NB4 (cell line): ENCODE data around the gene PRR5L.

ENCODE experiments used
- DNase-seq: peaks from one replicate; pipeline ENCODE4 v3.0.0; 2010; ENCODE audit warnings: low read depth
- H3K4me3 ChIP-seq: one replicate; pipeline ENCODE4 v1.5.1; 2011; ENCODE audit warnings: mild to moderate bottlenecking, low read depth, low read length, moderate library complexity
- CTCF ChIP-seq: IDR thresholded peaks from one replicate; pipeline ENCODE4 v1.5.1; 2012; ENCODE audit warnings: low read depth, low read length
- MAX ChIP-seq: IDR thresholded peaks from 2 replicates; pipeline ENCODE4 v1.6.1; 2011; ENCODE audit warnings: low read depth, low read length
- MYC ChIP-seq: IDR thresholded peaks from 2 replicates; pipeline ENCODE4 v1.6.1; 2011; ENCODE audit warnings: low read depth, low read length
- POLR2A ChIP-seq: IDR thresholded peaks from 2 replicates; pipeline ENCODE4 v1.6.1; 2011; ENCODE audit warnings: mild to moderate bottlenecking; ENCODE audit not compliant: insufficient read length; ENCODE audit errors: extremely low read depth

Gene PRR5L

GRCh38 chr11:36402568-36403170 lies 106.6 kb downstream of the PRR5L start:
- no peak for TF ChIP-seq POLR2A
- TF ChIP-seq CTCF, result no peak
- no peak for TF ChIP-seq MYC
- no peak for TF ChIP-seq MAX
- H3K4me3 ChIP-seq, result no peak overlapping the region
- DNase-seq, result no peak

GRCh38 chr11:36403661-36404060 lies 107.6 kb downstream of the PRR5L start:
- no peak overlapping the region for H3K4me3 ChIP-seq
- TF ChIP-seq POLR2A (no peak), MAX (no peak), MYC (no peak), CTCF (no peak)
- DNase-seq, result no peak

GRCh38 chr11:36404831-36405230 lies 108.7 kb downstream of the PRR5L start:
- TF ChIP-seq POLR2A, result no peak
- TF ChIP-seq MAX, result no peak
- no peak for TF ChIP-seq CTCF
- no peak for TF ChIP-seq MYC
- H3K4me3 ChIP-seq, result no peak overlapping the region
- no peak for DNase-seq

GRCh38 chr11:36405585-36406367 lies 109.7 kb downstream of the PRR5L start:
- no peak for TF ChIP-seq MAX
- TF ChIP-seq POLR2A, result no peak
- no peak for TF ChIP-seq CTCF
- no peak for TF ChIP-seq MYC
- no peak overlapping the region for H3K4me3 ChIP-seq
- no peak for DNase-seq

GRCh38 chr11:36407356-36407755 lies 111.3 kb downstream of the PRR5L start:
- TF ChIP-seq POLR2A, result no peak
- no peak for TF ChIP-seq MYC
- no peak for TF ChIP-seq MAX
- TF ChIP-seq CTCF, result no peak
- H3K4me3 ChIP-seq, result no peak overlapping the region
- no peak for DNase-seq
